Naive thymus-derived CD4-positive, alpha-beta T cell (primary cell): ENCODE data around the gene PLEKHH2. TPM values are rescaled to one million over a fixed set of nuclear protein-coding genes. Genes with fewer than 3 reads are reported as not detected.
"Not testable (repeated sequence)": the region's sequence is repeated elsewhere in the genome, so short reads cannot be mapped to it uniquely, and the experiment has no call there.

Experiments
- ATAC-seq: fragments of 150-1000 bp; cut with Tn5 transposase; 2 replicates; pipeline ENCODE4 v1.10.0; 2021; ENCODE audit warnings: mild to moderate bottlenecking, moderate library complexity
- CTCF ChIA-PET: fragments of 350-600 bp; sonication (Branson Sonifier 250); formaldehyde crosslinking; loops from one replicate; lab custom pipeline; 2021; ENCODE audit warnings: antibody characterized with exemption; lab: Charles Lee
- POLR2A ChIA-PET: fragments of 350-600 bp; sonication (Branson Sonifier 250); formaldehyde crosslinking; loops from one replicate; lab custom pipeline; 2021; ENCODE audit warnings: antibody characterized with exemption, inconsistent platforms; lab: Charles Lee
- DNase-seq, 9 donors: peaks; one replicate each; pipeline versions ENCODE4 v3.0.0 to v3.0.0-alpha.2; 2020 to 2022; ENCODE audit warnings: mixed read lengths in 1 of 9
- H3K27ac ChIP-seq: one replicate; pipeline ENCODE4 v1.7.0; 2013; ENCODE audit warnings: mild to moderate bottlenecking, low read depth, low read length, moderate library complexity
- H3K27me3 ChIP-seq, 2 donors: one replicate each; pipeline ENCODE4 v1.7.0; 2013; ENCODE audit warnings: low read length in 2 of 2, mild to moderate bottlenecking in 2 of 2, moderate library complexity in 2 of 2; ENCODE audit not compliant: control insufficient read depth in 2 of 2, insufficient read depth in 2 of 2
- H3K36me3 ChIP-seq, 3 experiments: 1 replicate in 2 of 3; 2 replicates in 1 of 3; pipeline ENCODE4 v1.7.0; 2013; ENCODE audit warnings: low read length in 3 of 3, mild to moderate bottlenecking in 3 of 3, moderate library complexity in 1 of 3; ENCODE audit not compliant: insufficient read depth in 3 of 3, control insufficient read depth in 2 of 3
- H3K4me1 ChIP-seq, 2 donors: one replicate each; pipeline ENCODE4 v1.7.0; 2013; ENCODE audit warnings: low read length in 2 of 2, mild to moderate bottlenecking in 2 of 2, moderate library complexity in 1 of 2; ENCODE audit not compliant: control insufficient read depth in 2 of 2, insufficient read depth in 2 of 2
- H3K4me3 ChIP-seq: 2 replicates; pipeline ENCODE4 v1.7.0; 2013; ENCODE audit warnings: mild to moderate bottlenecking, low read length
- H3K9me3 ChIP-seq, 3 experiments: 1 replicate in 2 of 3; 2 replicates in 1 of 3; pipeline ENCODE4 v1.7.0; 2013; ENCODE audit warnings: low read length in 3 of 3; ENCODE audit not compliant: control insufficient read depth in 2 of 3
- H3K27ac Mint-ChIP-seq, 9 donors: one replicate each; pipeline ENCODE4 v1.8.0; 2020 to 2022; ENCODE audit warnings: mixed read lengths in 9 of 9, mild to moderate bottlenecking in 8 of 9, moderate library complexity in 5 of 9, inconsistent platforms in 2 of 9
- H3K27me3 Mint-ChIP-seq, 5 donors: one replicate each; pipeline ENCODE4 v1.8.0; 2021 to 2022; ENCODE audit warnings: mixed read lengths in 5 of 5, mild to moderate bottlenecking in 1 of 5
- H3K36me3 Mint-ChIP-seq, 5 donors: one replicate each; pipeline ENCODE4 v1.8.0; 2020 to 2022; ENCODE audit warnings: mixed read lengths in 5 of 5, mild to moderate bottlenecking in 3 of 5, inconsistent platforms in 1 of 5
- H3K4me1 Mint-ChIP-seq, 7 donors: one replicate each; pipeline ENCODE4 v1.8.0; 2020 to 2022; ENCODE audit warnings: mixed read lengths in 7 of 7, mild to moderate bottlenecking in 3 of 7, inconsistent platforms in 1 of 7
- H3K4me3 Mint-ChIP-seq, 10 donors: one replicate each; pipeline ENCODE4 v1.8.0; 2020 to 2022; ENCODE audit warnings: mild to moderate bottlenecking in 10 of 10, mixed read lengths in 10 of 10, moderate library complexity in 6 of 10, inconsistent platforms in 2 of 10
- H3K9me3 Mint-ChIP-seq, 11 donors: one replicate each; pipeline ENCODE4 v1.8.0; 2020 to 2022; ENCODE audit warnings: mixed read lengths in 11 of 11, mild to moderate bottlenecking in 4 of 11, inconsistent platforms in 1 of 11, moderate library complexity in 1 of 11
- intact Hi-C, 2 donors: fragments of 100-400 bp; cut with micrococcal nuclease; formaldehyde crosslinking; loops; one replicate each; pipeline ENCODE4 v1.15.1; 2023
- polyA plus RNA-seq, 2 donors: library from polyadenylated mRNA; unstranded; fragments of 300-500 nt; fragmentation: Illumina TruSeq; gene quantifications; one replicate each; pipeline ENCODE4 v1.2.3, GENCODE V29; 2021
- total RNA-seq, 6 experiments: library from RNA in 5 of 6; stranded (reverse) in 5 of 6; gene quantifications; 1 replicate in 5 of 6; 2 replicates in 1 of 6; pipeline ENCODE4 v1.2.3 and lab custom pipeline; 2021 to 2026

The PLEKHH2 gene
- total and polyA plus RNA-seq, 7 experiments from 2014 or later = 0.02 to 2.8 (median 1.9) TPM; not detected in 1

- intact Hi-C loops = no loop called here
- Mint-ChIP-seq H3K9me3 (peaks cover 0 to 2% (median 0%) of the 10 kb centered on the region in 11 donors), H3K27ac (peak overlapping the region in 1 of 9 donors; percentile 28), H3K36me3 (peaks cover 0 to 6% (median 0%) of the 10 kb centered on the region in 5 donors), H3K27me3 (peaks cover 0 to 4% (median 0%) of the 10 kb centered on the region in 5 donors), H3K4me1 (peaks cover 0 to 4% (median 0%) of the 10 kb centered on the region in 7 donors), H3K4me3 (no peak overlapping the region)
- Histone ChIP-seq H3K4me3 (no peak overlapping the region), H3K36me3 (no peaks in the 10 kb centered on the region), H3K4me1 (no peaks in the 10 kb centered on the region), H3K9me3 (no peaks in the 10 kb centered on the region), H3K27me3 (no peaks in the 10 kb centered on the region), H3K27ac (no peak overlapping the region)
- POLR2A ChIA-PET = no interaction called here
- no peak for DNase-seq
- no peak for ATAC-seq
- CTCF ChIA-PET = no interaction called here
Measured at GRCh38 chr2:43717322-43717721, 80.3 kb downstream of the PLEKHH2 start.

- H3K27ac Mint-ChIP-seq = no peak overlapping the region
- no peaks in the 10 kb centered on the region for H3K4me1 ChIP-seq
- DNase-seq = no peak
- H3K27me3 Mint-ChIP-seq = peaks cover 0 to 5% (median 0%) of the 10 kb centered on the region in 5 donors
- peaks cover 0 to 2% (median 0%) of the 10 kb centered on the region in 11 donors for H3K9me3 Mint-ChIP-seq
- H3K36me3 ChIP-seq = no peaks in the 10 kb centered on the region
- no peaks in the 10 kb centered on the region for H3K27me3 ChIP-seq
- intact Hi-C loops = no loop called here
- H3K4me1 Mint-ChIP-seq = peaks cover 0 to 4% (median 0%) of the 10 kb centered on the region in 7 donors
- POLR2A ChIA-PET = no interaction called here
- no peaks in the 10 kb centered on the region for H3K9me3 ChIP-seq
- H3K4me3 ChIP-seq = no peak overlapping the region
- no peak overlapping the region for H3K4me3 Mint-ChIP-seq
- no peak overlapping the region for H3K27ac ChIP-seq
- CTCF ChIA-PET = interaction anchor here (0.7 kb wide), 1 partner anchor 93 kb away, joined by 3 read pairs; no protein-coding TSS in a partner anchor
- ATAC-seq = no peak
- H3K36me3 Mint-ChIP-seq = peaks cover 0 to 6% (median 0%) of the 10 kb centered on the region in 5 donors
Measured at GRCh38 chr2:43718530-43719124, 81.6 kb downstream of the PLEKHH2 start.

- no peaks in the 10 kb centered on the region for H3K9me3 Mint-ChIP-seq
- intact Hi-C loops = no loop called here
- H3K4me1 Mint-ChIP-seq = no peaks in the 10 kb centered on the region
Measured at GRCh38 chr2:43724728-43725526, 87.9 kb downstream of the PLEKHH2 start.

GRCh38 chr2:43725711-43726246 lies 88.7 kb downstream of the PLEKHH2 start:
- POLR2A ChIA-PET = no interaction called here
- Histone ChIP-seq H3K27ac (no peak overlapping the region), H3K36me3 (no peaks in the 10 kb centered on the region), H3K4me1 (no peaks in the 10 kb centered on the region), H3K4me3 (no peak overlapping the region), H3K9me3 (no peaks in the 10 kb centered on the region), H3K27me3 (no peaks in the 10 kb centered on the region)
- H3K4me1 Mint-ChIP-seq = no peaks in the 10 kb centered on the region
- DNase-seq = no peak
- intact Hi-C loops = no loop called here
- no peak overlapping the region for H3K27ac Mint-ChIP-seq
- no peaks in the 10 kb centered on the region for H3K36me3 Mint-ChIP-seq
- peaks cover 0 to 16% (median 0%) of the 10 kb centered on the region in 5 donors for H3K27me3 Mint-ChIP-seq
- no peaks in the 10 kb centered on the region for H3K9me3 Mint-ChIP-seq
- H3K4me3 Mint-ChIP-seq = no peak overlapping the region
- CTCF ChIA-PET = no interaction called here
- no peak for ATAC-seq

More at GRCh38 chr2:43724728-43725526, 87.9 kb downstream of the PLEKHH2 start:
- Mint-ChIP-seq H3K27me3 (peaks cover 0 to 16% (median 0%) of the 10 kb centered on the region in 5 donors), H3K27ac (peak overlapping the region in 1 of 9 donors; percentile 75), H3K36me3 (no peaks in the 10 kb centered on the region), H3K4me3 (no peak overlapping the region)
- ChIA-PET POLR2A (no interaction called here), CTCF (no interaction called here)
- Histone ChIP-seq H3K9me3 (no peaks in the 10 kb centered on the region), H3K27ac (no peak overlapping the region), H3K27me3 (no peaks in the 10 kb centered on the region), H3K4me3 (no peak overlapping the region), H3K4me1 (no peaks in the 10 kb centered on the region), H3K36me3 (no peaks in the 10 kb centered on the region)
- ATAC-seq = no peak
- DNase-seq = no peak

- H3K27ac Mint-ChIP-seq, CTCF ChIA-PET: not testable (repeated sequence)
Measured at GRCh38 chr2:43726961-43727633, 90.0 kb downstream of the PLEKHH2 start.

DNA sequence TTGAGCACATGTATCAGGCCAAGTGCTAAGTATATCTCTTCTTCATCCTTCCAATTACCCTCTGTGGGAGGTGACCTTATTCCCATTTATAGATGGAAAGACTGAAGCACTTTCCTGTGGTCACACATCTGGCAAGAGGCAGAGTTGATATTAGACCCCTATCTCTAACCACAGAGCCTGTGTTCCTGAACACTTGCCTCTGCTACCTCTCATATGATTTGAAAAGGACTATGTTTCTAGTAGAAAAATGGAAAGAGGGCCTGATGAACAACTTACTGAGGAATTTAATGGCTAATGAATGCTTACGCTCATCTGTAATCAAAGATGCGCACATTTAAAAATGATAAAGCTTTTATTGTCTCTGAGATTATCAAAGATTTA lies 90.6 kb downstream of the PLEKHH2 start:
- POLR2A ChIA-PET = no interaction called here
- H3K9me3 Mint-ChIP-seq = peaks cover 0 to 2% (median 0%) of the 10 kb centered on the region in 11 donors
- Histone ChIP-seq H3K36me3 (no peaks in the 10 kb centered on the region), H3K27ac (no peak overlapping the region), H3K4me1 (no peaks in the 10 kb centered on the region), H3K27me3 (no peaks in the 10 kb centered on the region), H3K9me3 (no peaks in the 10 kb centered on the region), H3K4me3 (no peak overlapping the region)
- no peaks in the 10 kb centered on the region for H3K4me1 Mint-ChIP-seq
- ATAC-seq (no peak), DNase-seq (no peak)
- CTCF ChIA-PET = no interaction called here
- H3K4me3 Mint-ChIP-seq = no peak overlapping the region
- peaks cover 0 to 4% (median 0%) of the 10 kb centered on the region in 5 donors for H3K36me3 Mint-ChIP-seq
- intact Hi-C loops = no loop called here
- H3K27ac Mint-ChIP-seq = no peak overlapping the region
- peaks cover 0 to 16% (median 0%) of the 10 kb centered on the region in 5 donors for H3K27me3 Mint-ChIP-seq

More at GRCh38 chr2:43726961-43727633, 90.0 kb downstream of the PLEKHH2 start:
- intact Hi-C loops, H3K9me3 Mint-ChIP-seq, H3K9me3 ChIP-seq, ATAC-seq, H3K4me3 Mint-ChIP-seq, DNase-seq, H3K27me3 ChIP-seq, H3K27ac ChIP-seq, H3K4me1 ChIP-seq, POLR2A ChIA-PET, H3K4me3 ChIP-seq, H3K4me1 Mint-ChIP-seq, H3K36me3 Mint-ChIP-seq, H3K36me3 ChIP-seq: not testable (repeated sequence)
- peaks cover 0 to 16% (median 0%) of the 10 kb centered on the region in 5 donors for H3K27me3 Mint-ChIP-seq
